Activated CD4-positive, CD25-positive, alpha-beta regulatory T cell (primary cell): ENCODE measurements around the gene FAM3D.

ENCODE experiments used
- DNase-seq, 4 experiments: peaks; one replicate each; lab custom pipeline; 2025; lab: John Stamatoyannopoulos, UW

The FAM3D gene

DNA sequence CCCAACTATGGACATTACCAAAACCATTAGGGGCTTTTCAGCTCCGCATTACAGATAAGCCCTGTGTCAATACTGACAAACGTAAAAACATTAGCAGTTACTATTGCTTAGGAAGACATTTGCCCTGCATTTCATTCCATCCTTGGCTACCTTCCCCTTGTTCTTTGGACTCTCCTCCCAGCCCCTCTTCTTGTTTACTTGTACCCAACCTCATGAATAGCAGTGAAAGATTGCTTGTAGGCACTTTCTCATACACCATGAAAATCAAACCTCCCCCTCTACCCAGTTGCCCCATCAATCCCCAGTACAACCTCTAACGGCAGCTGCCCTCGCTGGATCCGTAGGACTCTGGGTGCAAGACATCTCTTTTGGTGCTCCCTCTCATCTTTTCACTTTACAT lies 72.5 kb downstream of the FAM3D start:
- no peak for DNase-seq

DNA sequence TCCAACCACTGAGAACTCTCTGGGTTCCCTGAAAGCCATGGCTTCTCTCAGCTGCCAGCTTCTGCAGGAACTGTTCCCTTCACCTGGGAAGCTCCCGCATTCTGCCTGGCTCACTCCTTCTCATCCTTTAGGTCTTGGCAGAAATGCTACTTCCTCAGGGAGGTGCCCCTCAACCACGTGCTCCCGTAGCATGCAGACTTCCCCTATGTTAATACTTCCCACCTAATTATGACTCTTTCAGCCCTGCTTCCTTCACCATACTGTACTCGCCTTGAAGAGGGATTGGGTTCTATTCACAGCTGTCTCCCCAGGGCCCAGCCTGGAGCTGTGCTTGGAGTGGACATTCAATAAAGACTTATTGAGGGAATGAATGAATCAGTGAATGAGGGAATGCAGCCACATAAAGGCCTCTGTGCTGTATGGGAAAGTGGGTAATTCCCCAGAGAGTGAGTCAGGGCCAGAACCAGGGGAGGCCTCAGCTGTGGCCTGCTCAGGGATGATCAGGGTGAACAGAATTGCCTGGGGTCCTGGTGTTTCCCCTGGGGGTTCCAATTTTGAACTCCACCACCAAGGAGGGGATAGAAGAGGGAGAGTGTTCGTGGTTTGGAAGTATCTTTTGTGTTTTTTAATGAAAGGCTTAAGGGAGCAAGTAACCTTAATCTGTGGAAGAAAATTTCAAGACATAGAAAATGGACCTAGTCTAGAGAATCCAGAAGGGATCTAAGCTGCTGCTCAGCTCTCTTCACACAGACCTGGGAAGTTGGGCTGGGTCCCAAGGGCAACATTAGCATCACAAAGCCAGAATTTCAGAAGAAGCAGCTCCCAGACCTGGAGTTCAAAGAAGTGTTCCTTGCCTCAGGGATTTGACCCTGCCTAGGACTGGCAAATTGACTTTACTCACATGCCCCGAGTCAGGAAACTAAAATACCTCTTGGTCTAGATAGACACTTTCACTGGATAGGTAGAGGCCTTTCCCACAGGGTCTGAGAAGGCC lies 74.8 kb downstream of the FAM3D start:
- no peak for DNase-seq

DNA sequence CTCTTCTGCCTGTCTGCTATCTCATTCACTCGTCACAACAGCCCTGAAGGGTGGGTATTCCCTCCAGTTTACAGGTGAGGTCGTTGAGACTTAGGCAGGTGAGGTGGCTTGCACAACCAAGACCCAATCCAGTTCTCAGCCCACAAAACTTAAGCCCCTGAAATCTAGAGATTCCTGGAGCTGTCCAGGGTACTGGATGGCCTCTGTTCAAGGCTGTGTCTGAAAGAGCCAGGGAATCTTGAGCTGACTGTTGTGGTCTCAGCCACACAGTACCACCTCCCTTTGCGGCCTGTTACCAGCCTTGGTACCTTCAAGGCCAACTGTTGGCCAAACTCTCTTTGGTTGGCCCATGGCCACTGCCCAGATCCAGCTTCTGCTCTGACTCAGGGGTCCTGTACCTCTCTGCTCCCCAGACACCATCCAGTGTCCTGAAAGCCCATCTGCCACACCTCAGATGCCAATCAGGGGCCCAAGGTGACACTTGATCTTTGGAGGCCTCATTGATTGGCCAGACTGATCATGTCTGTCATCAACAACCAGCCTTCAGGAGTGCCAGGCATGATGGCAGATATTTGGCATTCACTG lies 78.5 kb downstream of the FAM3D start:
- DNase-seq = no peak

DNA sequence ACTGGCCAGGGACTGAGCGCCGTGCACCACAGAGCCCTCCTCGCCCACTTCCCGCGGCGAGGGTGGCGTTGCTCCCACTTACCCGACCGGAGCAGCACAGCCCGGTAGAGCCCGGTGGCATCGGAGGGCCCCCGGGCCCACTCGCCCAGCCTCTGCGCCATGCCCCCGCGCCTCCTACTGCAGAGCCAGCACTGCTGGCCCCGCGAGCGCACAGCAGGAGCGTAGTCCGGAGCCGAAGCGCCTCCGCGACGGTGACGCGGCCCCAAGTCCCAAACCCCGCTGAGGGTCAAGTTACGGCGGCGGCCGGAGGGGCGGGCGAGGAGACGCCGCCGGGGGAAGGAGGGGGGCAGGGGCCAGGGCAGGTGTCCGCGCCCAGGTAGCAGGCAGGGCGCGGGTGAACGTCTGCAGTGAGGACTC lies 79.8 kb downstream of the FAM3D start:
- no peak for DNase-seq

DNA sequence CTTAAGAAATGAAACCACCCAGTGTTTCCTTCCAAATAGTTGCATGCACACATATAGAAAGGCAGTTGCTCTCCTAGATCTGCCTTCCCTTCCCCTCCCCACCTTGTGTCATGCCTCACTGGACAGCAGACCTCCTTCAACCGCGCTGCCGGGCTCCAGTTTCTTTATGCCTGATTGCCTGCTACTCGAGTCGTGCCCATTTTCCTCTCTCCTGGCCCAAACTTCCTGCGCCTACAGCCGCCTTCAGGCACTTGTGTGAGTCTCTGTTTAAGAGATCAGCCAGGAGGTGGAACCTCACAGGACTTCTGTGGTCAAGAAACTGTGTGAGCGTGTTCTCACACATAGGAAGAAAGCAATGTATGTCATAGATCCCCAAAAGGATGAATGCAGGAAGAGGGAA lies 80.6 kb downstream of the FAM3D start:
- no peak for DNase-seq

DNA sequence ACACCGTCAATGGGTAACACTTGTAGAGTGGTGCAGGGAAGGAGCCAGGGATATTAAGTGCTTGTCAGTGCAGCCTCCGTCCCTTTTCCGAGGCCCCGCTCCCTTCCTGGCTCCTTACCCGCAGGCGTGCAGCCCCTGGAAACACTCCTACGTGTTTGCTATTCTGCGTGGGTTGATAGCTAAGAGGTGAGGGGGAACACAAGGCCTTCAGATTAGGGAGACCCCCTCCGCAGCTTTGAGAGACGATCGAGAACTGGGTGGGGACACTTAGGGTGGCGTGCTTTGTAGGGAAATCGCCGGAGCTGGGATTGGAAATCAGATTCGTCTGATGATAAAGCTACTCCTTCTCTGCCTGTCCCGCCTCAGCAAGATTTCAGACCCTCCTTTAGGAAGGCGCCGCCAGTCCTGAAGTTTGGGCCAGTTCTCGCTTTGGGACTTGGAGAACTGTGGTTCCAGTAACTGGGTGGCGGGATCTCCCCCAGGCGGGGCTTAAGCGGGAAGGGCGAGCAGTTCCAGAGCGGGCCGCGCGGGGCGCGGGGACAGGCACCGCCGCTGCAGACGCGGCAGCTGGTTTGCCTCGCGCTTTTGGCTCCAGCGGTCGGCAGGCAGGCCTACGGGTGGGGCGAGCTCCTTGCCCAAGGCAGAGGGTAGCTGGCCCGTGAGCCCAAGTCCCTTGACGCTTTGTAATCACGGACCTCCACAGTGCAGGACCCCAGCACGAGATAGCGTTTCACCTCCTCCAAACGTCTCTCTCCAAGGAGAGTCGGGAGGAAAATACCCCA lies 81.4 kb downstream of the FAM3D start:
- DNase-seq = peak in 2 of 4 experiments; percentile 5 to 8

DNA sequence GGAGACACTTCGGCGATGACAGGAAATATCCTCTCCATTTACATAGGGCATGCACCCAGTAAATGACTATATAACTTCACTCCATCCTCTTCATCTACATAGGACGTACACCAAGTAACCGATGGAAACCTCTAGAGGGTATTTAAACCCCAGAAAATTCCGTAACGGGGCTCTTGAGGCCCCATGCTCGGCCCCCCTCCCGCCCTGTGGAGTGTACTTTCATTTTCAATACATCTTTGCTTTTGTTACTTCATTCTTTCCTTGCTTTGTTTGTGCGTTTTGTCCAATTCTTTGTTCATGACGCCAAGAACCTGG lies 81.9 kb downstream of the FAM3D start:
- DNase-seq = no peak
